VCaP (cell line): Measurements from ENCODE around the gene TECPR2.

Experiments used
- H3K27ac ChIP-seq: fragments of 450-650 bp; 2 replicates; pipeline ENCODE4 v1.5.1; 2017
- TF ChIP-seq, protein P1 (sequence below): fragments of 450-650 bp; conservative IDR thresholded peaks from 2 replicates; pipeline ENCODE4 v1.5.1; 2017; ENCODE audit warnings: mild to moderate bottlenecking, moderate library complexity

Gene TECPR2

DNA sequence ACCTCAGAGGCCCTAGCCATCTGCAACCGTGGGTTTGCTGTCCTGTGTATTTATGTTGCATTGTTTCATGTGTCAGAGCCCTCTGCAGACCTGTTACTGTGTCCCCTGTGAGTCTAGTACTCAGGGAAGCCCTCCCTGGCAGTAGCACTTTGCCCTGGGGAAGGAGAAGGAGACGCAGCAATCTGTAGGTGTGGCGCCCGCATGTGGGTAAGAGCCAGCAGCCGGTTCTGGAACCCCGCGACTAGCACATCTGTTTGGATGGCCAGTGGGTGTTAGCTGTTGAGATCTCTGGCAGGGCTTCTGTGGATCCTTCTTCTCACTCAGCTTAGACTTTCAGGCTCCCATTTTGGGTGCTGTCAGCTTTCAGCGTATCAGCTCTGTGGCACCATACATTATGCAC lies 57.0 kb downstream of the TECPR2 start:
- TF ChIP-seq, protein P1, sequence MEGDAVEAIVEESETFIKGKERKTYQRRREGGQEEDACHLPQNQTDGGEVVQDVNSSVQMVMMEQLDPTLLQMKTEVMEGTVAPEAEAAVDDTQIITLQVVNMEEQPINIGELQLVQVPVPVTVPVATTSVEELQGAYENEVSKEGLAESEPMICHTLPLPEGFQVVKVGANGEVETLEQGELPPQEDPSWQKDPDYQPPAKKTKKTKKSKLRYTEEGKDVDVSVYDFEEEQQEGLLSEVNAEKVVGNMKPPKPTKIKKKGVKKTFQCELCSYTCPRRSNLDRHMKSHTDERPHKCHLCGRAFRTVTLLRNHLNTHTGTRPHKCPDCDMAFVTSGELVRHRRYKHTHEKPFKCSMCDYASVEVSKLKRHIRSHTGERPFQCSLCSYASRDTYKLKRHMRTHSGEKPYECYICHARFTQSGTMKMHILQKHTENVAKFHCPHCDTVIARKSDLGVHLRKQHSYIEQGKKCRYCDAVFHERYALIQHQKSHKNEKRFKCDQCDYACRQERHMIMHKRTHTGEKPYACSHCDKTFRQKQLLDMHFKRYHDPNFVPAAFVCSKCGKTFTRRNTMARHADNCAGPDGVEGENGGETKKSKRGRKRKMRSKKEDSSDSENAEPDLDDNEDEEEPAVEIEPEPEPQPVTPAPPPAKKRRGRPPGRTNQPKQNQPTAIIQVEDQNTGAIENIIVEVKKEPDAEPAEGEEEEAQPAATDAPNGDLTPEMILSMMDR, result no peak
- H3K27ac ChIP-seq, result no peak overlapping the region

DNA sequence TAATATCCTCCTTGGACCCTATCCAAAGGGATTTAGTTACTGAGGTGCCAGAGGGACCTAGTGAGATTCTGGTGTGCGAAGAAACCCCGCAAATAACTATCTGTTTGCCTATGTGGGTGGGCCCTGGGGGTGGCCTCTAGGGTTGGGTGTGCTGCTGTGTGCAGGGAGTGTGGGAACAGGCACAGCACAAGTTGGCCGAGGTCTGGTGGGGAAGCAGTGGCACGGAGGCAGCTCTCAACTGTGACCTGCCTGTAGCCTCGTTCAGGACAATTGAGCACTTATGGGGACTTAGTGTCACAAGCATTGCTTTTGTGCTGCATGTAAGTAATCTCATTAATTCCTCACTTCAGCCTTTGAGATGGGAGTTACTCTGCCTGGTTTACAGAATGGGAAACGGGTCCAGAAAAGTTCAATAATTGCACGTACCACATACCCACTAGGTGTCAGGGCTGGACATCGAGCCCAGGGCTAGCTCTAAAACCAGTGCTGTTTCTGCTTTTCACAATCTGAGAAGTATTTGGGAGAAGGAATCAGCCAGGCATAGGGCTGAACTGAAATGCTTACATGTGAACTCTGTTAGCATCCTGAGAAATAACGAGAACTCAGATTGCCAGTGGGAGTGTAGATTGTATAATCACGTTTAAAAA lies 58.8 kb downstream of the TECPR2 start:
- TF ChIP-seq, protein P1, result peak; percentile 15; the same call in 1 of the 2 replicates

DNA sequence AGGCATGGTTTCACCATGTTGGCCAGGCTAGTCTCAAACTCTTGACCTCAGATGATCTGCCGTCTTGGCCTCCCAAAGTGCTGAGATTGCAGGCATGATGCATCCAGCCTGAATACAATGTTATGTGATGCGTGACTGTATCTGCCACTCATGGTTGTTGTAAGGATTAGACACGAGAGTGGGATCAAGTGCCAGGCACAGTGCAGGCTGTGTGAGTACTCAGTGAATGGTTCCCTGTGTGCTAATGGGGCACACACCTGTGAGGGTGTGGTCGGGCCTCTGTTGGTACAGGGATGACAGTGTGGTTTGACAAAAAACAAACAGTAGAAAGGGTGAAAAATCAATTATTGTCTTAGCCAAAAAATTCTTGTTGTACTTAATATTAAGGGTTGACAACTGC lies 61.8 kb downstream of the TECPR2 start:
- no peak overlapping the region for H3K27ac ChIP-seq
- TF ChIP-seq, protein P1, result no peak

More for the DNA sequence above, 58.8 kb downstream of the TECPR2 start:
- H3K27ac ChIP-seq, result no peak overlapping the region

DNA sequence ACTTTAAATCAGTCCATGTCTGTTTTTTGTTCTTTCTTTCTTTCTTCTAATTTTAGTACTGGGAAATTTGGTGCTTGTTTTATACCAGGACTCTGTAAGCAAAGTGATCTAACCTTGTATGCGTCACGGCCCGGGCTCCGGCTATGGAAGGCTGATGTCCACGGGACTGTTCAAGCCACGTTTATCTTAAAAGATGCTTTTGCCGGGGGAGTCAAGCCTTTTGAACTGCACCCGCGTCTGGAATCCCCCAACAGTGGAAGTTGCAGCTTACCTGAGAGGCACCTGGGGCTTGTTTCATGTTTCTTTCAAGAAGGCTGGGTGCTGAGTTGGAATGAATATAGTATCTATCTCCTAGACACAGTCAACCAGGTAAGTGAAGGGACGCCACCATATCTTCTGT lies 62.2 kb downstream of the TECPR2 start:
- TF ChIP-seq, protein P1, result no peak
- no peak overlapping the region for H3K27ac ChIP-seq

DNA sequence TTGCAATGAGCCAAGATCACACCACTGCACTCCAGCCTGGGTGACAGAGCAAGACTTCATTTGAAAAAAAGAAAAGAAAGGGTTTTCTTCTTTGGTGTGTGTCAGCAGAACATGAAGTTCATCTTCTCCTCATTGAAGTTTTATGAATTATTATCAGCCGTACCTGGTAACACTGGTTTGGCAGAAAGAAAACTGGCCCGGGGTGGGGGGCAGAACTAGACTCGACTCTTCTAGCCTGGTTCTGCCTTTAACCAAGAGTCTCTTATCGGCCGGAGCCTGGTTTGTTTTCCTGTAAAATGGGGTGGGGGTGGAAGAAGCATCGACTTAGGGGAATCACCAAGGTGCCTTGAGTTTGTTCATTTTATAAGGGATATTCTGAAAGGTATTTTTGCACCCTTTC lies 64.1 kb downstream of the TECPR2 start:
- TF ChIP-seq, protein P1, result no peak

DNA sequence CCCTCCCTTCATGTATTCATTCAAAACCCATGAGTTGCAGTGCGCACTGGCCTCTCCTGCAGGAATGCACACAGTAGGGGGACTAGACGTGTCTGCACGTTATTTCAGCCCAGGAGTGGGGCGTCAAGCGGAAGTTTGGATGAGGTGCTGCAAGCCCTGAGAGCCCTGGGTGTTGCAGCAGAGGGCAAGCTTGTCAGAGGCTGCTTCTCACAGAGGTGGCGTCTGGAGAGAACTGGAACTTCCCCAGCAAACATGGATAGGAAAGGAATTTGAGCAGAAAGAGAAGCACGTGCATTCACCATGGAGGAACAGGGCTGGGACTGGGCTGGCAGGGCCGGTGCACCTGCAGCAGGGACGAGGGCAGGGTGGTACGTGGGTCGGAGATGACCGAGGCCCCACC lies 64.9 kb downstream of the TECPR2 start:
- H3K27ac ChIP-seq, result no peak overlapping the region
- TF ChIP-seq, protein P1, result no peak

More for the DNA sequence above, 64.1 kb downstream of the TECPR2 start:
- peak overlapping the region; percentile 16; the same call in 1 of the 2 replicates for H3K27ac ChIP-seq

DNA sequence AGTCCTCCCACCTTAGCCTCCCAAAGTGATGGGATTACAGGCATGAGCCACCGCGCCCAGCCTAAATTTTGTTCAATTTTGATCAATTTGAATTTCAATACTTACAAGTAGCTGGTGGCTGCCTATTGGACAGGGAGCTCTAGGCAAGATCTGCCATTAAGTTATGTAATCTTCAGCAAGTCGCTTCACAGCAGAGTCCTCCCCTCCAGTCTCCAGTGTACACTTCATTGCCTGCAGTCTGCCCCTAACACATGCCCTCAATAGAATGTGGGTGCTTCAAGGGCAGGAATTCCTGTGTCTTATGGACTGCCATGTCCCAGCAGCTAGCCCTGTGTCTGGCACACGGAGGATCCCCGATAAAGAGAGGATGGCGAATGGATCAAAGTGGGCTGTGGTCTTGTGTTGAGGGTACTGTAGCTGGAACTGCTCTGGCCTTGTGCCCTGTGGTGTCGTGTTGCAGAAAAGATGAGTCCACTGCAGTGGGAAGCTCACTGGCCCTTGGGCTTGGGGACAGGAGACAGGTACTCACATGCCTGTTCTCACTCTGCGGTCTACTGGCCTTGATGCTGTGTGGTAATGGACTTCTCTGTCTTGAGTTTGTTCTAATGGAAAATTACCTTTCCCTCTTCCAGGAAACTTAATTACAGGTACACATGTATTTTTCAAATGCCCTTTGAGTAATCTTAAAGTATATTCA lies 67.6 kb downstream of the TECPR2 start:
- H3K27ac ChIP-seq, result no peak overlapping the region

More for the DNA sequence above, 67.6 kb downstream of the TECPR2 start:
- TF ChIP-seq, protein P1, result no peak
